Naive thymus-derived CD8-positive, alpha-beta T cell (primary cell): ENCODE data around the gene ARID3A. TPM values are rescaled to one million over a fixed set of nuclear protein-coding genes. Genes with fewer than 3 reads are reported as not detected.

Source experiments
- ATAC-seq, 2 donors: fragments of 150-1000 bp; cut with Tn5 transposase in 1 of 2; sonication (Bioruptor Pico), chemical (Tn5 transposase) in 1 of 2; 1 replicate in 1 of 2; 2 replicates in 1 of 2; pipeline ENCODE4 v1.10.0; 2021; ENCODE audit warnings: mild to moderate bottlenecking in 2 of 2, moderate library complexity in 2 of 2
- POLR2A ChIA-PET: fragments of 350-600 bp; sonication (Branson Sonifier 250); formaldehyde crosslinking; loops from one replicate; lab custom pipeline; 2021; ENCODE audit warnings: antibody characterized with exemption; lab: Charles Lee
- DNase-seq, 10 donors: peaks; one replicate each; pipeline versions ENCODE4 v3.0.0 to v3.0.0-alpha.2; 2020 to 2022
- H3K27ac Mint-ChIP-seq, 10 donors: one replicate each; pipeline ENCODE4 v1.8.0; 2020 to 2022; ENCODE audit warnings: mild to moderate bottlenecking in 10 of 10, mixed read lengths in 10 of 10, moderate library complexity in 4 of 10, inconsistent platforms in 1 of 10
- H3K27me3 Mint-ChIP-seq, 5 donors: one replicate each; pipeline ENCODE4 v1.8.0; 2021 to 2022; ENCODE audit warnings: mixed read lengths in 5 of 5
- H3K36me3 Mint-ChIP-seq, 3 donors: one replicate each; pipeline ENCODE4 v1.8.0; 2020 to 2022; ENCODE audit warnings: mixed read lengths in 3 of 3, mild to moderate bottlenecking in 2 of 3, inconsistent platforms in 1 of 3
- H3K4me1 Mint-ChIP-seq, 4 donors: one replicate each; pipeline ENCODE4 v1.8.0; 2021 to 2022; ENCODE audit warnings: mixed read lengths in 4 of 4
- H3K4me3 Mint-ChIP-seq, 10 donors: one replicate each; pipeline ENCODE4 v1.8.0; 2020 to 2022; ENCODE audit warnings: mild to moderate bottlenecking in 10 of 10, mixed read lengths in 10 of 10, moderate library complexity in 6 of 10, inconsistent platforms in 1 of 10
- H3K9me3 Mint-ChIP-seq, 9 donors: one replicate each; pipeline ENCODE4 v1.8.0; 2020 to 2022; ENCODE audit warnings: mixed read lengths in 9 of 9, mild to moderate bottlenecking in 3 of 9, inconsistent platforms in 1 of 9, moderate library complexity in 1 of 9
- polyA plus RNA-seq, 3 donors: library from polyadenylated mRNA; unstranded; fragments of 300-500 nt; fragmentation: Illumina TruSeq; gene quantifications; one replicate each; pipeline ENCODE4 v1.2.3, GENCODE V29; 2021
- total RNA-seq, 8 experiments: library from RNA in 2 of 8; stranded (reverse) in 2 of 8; gene quantifications; one replicate each; pipeline ENCODE4 v1.2.3 and lab custom pipeline; 2021 to 2026

Gene ARID3A
- total and polyA plus RNA-seq, 5 experiments from 2014 or later: 0.09 to 5.0 (median 0.58) TPM

DNA sequence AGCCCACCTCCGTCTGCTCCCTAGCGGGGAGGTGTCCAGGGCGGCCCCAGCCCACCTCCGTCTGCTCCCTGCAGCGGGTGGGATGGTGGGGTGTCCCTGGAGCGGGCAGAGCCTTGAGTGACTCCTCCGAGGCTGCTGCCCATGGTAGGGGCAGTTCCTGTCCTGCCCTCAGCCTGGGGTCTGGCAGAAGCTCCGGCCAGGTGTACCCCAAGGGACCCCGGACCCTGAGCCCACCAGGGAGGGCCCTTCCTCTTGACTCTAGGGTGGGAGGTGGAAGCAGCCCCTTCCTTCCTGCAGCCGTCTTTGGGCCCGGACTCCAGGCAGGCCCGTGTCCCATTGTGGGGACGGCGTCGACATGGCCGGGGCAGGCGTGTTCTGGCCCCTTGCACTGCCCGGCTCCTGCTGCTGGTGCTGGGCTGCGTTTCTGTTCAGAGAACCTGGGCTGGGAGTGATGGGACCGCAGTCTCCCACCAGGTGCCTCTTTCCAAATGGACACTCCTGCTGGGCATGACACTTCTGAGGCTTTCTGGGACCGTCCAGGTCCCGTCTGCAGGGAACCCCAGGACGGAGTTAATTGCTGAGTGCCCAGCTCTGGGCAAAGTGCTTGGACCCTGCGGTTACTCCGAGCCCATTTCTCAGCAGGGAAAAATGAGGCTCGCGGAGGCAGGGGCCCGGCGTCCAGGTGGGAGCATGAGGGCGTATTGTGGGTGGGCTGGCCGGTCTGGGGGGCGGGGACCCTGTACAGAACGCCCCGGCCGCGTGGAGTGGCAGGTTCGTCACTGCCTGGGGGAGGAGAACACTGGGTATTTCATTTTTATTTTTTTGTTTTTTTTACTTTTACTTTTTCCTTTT, 19.8 kb downstream of the ARID3A start:
- POLR2A ChIA-PET: interaction anchor here (0.7 kb wide), 1 partner anchor 143 kb away, joined by 4 read pairs; no protein-coding TSS in a partner anchor
- Mint-ChIP-seq H3K27me3 (no peaks in the 10 kb centered on the region), H3K4me1 (peaks cover 8 to 16% (median 9%) of the 10 kb centered on the region in 4 donors), H3K27ac (no peak overlapping the region), H3K36me3 (no peaks in the 10 kb centered on the region), H3K9me3 (no peaks in the 10 kb centered on the region), H3K4me3 (no peak overlapping the region)
- ATAC-seq: no peak
- DNase-seq: no peak

DNA sequence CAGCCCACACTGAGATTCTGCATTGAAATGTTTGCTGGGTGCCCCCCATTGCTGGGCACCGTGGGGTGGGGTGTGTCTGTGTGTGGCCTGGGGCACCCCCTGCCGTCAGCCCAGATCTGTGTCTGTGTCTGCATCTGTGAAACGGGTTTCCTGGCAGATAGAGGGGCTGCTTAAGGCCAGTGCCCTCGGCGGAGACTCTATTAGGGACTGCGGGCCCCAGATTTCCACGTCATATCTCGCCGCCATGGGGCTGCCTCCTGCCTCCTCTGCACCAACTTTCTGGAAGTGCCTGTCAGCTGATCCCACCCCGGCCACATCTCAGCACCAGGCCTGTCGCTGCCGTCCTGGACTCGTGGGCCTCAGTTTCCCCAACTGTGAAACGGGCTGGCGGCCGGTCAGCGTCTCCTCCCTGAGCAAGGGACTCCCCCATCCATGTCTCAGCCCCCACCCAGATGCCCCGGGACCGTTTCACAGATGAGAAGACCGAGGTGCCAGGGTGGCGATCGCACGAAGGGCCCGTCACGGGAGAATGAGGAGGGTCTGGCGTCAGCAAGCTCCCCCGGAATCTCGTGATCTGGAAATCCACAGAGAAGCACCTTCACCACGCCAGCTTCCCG, 21.4 kb downstream of the ARID3A start:
- Mint-ChIP-seq H3K36me3 (no peaks in the 10 kb centered on the region), H3K4me3 (no peak overlapping the region), H3K4me1 (peaks cover 0 to 16% (median 2%) of the 10 kb centered on the region in 4 donors), H3K9me3 (no peaks in the 10 kb centered on the region), H3K27me3 (no peaks in the 10 kb centered on the region), H3K27ac (no peak overlapping the region)
- POLR2A ChIA-PET: interaction anchor here (0.9 kb wide), 1 partner anchor 328 kb away, joined by 3 read pairs; the partner anchor contains the start of gene FAM174C
- ATAC-seq (no peak), DNase-seq (no peak)

DNA sequence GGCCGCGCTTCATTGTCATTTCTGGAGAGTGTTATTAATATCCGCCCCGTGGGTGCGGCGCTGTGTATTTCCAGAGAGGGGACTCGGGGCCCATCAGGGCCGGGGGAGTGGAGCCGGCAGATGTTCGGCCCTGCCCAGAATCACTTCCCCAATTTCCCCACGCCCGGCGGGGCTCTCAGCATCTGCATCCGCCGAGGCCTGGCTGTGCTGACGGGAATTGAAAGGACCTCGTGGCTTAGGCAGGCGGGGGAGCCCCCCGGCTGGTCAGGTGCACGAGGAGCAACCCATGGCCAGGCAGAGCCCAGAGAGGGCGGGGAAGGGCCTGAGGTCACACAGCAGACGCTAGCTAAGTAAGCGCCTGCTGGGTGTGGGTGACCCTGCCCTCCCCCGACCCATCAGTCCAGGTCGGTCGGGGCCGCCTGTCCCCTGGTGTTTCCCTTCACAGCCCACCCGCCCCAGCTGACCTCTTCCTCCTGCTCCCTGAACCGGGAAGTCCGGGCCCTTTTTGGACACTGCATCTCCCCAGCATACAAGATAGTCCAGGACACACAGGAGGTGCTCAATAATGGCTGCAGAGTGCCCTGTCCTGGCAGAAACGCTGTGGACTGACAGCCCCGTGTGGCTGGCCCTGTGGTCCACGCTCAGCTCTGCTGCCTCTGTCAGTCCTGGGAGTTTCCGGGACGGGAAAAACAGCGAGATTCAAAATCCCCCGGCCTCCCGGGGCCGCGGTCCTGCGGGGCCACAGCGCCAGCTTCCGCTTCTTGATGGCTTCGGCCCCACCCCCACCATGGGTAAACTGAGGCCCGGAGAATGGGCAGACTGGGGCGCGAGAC, 22.1 kb downstream of the ARID3A start:
- Mint-ChIP-seq H3K4me1 (peaks cover under 1 to 20% (median 3%) of the 10 kb centered on the region in 4 donors), H3K27me3 (no peaks in the 10 kb centered on the region), H3K27ac (no peak overlapping the region), H3K4me3 (no peak overlapping the region), H3K36me3 (no peaks in the 10 kb centered on the region), H3K9me3 (no peaks in the 10 kb centered on the region)
- peak in 1 of 10 donors; percentile 44 for DNase-seq
- POLR2A ChIA-PET: interaction anchor here (0.6 to 0.9 kb wide), 3 partner anchors 10 to 353 kb away, joined by 3 to 4 read pairs (median 3); partner anchors contain the start of gene FAM174C
- peak in 1 of 2 donors; percentile 57 for ATAC-seq

DNA sequence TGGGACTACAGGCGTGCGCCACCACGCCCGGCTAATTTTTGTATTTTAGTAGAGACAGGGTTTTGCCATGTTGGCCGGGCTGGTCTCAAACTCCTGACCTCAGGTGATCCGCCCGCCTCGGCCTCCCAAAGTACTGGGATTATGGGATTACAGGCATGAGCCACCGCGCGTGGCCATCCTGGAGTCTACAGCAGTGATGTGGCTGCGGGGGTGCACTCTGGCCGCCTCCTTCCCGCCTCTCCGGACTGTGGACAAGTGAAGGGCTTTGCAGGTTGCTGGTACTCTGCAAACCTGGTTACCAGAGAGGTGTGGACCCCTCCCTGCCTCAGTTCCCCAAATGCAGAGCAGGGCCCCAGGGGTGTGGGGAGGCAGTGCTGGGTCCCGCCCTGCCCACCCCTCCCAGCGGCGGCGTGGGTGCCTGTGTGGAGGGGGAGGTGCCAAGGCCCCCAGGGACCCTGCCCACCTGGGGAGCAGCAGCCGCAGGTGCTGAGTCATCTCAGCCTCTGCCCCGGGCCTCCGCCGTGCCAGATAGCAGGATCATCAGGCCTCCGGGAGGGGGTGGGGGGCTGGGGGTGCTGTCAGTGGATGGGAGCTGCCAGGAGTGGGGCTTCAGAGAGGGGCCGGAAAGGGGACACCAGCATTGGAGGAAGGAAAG, 23.1 kb downstream of the ARID3A start:
- Mint-ChIP-seq H3K27me3 (no peaks in the 10 kb centered on the region), H3K4me3 (no peak overlapping the region), H3K4me1 (peaks cover 4 to 28% (median 6%) of the 10 kb centered on the region in 4 donors), H3K36me3 (no peaks in the 10 kb centered on the region), H3K9me3 (no peaks in the 10 kb centered on the region), H3K27ac (no peak overlapping the region)
- ATAC-seq (no peak), DNase-seq (no peak)
- POLR2A ChIA-PET: interaction anchor here (0.6 kb wide), 1 partner anchor 11 kb away, joined by 3 read pairs; no protein-coding TSS in a partner anchor

DNA sequence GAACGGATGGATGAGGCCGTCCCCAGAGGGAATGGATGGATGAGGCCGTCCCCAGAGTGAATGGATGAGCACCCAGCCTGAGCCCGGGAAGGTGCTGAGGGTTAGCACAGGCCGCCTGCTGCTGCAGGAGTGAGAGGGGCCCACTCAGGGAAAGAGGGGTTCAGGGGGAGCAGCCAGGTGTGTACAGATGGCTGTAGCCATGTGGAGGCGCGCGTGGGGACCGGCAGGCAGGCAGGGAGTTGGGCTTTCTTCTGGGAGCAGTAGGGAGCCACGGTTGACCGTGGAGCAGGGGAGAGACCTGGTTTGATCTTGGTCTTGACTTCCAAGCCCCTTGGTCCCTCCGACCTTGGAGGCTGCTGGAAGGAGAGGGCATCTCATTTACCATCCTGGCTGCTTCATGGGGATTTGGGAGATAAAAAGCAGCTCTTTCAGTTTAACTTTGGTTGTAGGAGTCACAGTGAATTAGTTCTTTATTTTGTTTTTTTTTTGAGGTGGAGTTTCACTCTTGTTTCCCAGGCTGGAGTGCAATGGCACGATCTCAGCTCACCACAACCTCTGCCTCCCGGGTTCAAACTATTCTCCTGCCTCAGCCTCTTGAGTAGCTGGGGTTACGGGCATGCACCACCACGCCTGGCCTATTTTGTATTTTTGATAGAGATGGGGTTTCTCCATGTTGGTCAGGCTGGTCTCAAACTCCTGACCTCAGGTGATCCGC, 24.7 kb downstream of the ARID3A start:
- Mint-ChIP-seq H3K27me3 (no peaks in the 10 kb centered on the region), H3K4me1 (peaks cover 2 to 28% (median 7%) of the 10 kb centered on the region in 4 donors), H3K36me3 (peaks cover 0 to 2% (median 0%) of the 10 kb centered on the region in 3 donors), H3K9me3 (no peaks in the 10 kb centered on the region), H3K27ac (peak overlapping the region in 1 of 10 donors; percentile 18), H3K4me3 (no peak overlapping the region)
- POLR2A ChIA-PET: no interaction called here
- DNase-seq (no peak), ATAC-seq (no peak)

DNA sequence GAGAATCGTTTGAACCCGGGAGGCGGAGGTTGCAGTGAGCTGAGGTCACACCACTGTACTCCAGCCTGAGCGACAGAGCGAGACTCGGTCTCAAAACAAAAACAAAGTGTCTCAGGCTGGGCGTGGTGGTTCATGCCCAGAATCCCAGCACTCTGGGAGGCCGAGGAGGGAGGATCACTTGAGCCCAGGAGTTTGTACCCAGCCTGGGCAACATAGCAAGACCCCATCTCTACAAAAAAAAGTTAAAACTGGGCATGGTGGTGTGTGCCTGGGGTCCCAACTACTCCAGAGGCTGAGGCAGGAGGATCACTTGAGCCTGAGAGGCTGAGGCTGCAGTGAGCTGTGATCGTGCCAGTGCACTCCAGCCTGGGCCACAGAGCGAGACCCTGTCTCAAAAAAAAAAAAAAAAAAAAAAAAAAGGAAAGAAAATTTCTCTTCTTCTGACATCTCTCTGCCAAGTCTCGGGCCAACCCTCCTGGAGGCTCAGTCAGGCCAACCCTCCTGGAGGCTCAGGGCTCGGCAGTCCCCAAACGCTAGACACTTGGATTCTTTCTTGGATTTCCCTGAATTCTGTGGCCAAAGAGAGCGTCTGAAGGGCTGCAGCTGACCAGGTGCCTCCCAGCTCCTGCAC, 26.3 kb downstream of the ARID3A start:
- no peaks in the 10 kb centered on the region for H3K9me3 Mint-ChIP-seq
- peaks cover 2 to 28% (median 7%) of the 10 kb centered on the region in 4 donors for H3K4me1 Mint-ChIP-seq
- peaks cover 0 to 2% (median 0%) of the 10 kb centered on the region in 3 donors for H3K36me3 Mint-ChIP-seq
- DNase-seq (no peak), ATAC-seq (no peak)
- H3K27me3 Mint-ChIP-seq: no peaks in the 10 kb centered on the region
- H3K27ac Mint-ChIP-seq: peak overlapping the region in 3 of 10 donors; percentile 10 to 79 (median 11)
- POLR2A ChIA-PET: interaction anchor here (1.0 to 1.2 kb wide), 2 partner anchors 14 to 19 kb away, joined by 3 to 4 read pairs; no protein-coding TSS in a partner anchor
- H3K4me3 Mint-ChIP-seq: peak overlapping the region in 2 of 10 donors; percentile 10 to 19

DNA sequence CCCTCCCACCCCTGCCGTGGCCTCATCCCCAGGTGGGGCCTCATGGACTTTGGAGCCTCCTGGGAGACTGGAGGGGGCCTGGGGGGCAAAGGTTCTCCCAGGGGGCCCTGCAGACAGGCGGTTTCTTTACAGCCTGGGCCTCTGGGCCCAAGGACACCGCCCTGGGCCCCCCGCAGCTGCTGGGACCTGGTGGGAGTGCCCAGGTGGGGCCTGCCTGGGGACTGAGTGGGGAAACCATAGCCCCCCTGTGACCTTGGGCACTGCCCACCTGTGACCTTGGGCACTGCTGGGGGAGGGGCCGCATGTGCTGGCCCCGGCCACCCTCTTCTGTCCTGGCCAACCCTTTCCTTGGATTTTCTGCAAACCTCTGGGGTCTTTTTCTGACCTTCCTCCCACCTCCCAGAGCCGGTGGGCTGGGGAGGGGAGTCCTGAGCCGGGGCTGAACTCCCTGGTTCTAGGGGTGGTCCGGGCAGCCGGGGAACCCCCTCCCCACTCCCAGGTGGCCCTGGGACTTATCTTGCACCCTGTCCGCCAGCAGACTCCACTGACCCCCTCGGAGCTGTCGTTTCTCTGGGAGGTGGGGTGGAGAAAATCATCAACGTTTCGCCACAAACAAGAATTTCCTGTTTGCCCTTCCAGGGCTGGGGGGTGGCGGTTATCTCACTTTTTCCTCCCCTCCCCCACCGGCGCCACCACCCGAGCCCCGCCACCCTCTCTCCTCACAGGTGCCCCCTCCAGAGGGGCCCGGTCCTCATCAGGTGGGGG, 27.0 kb downstream of the ARID3A start:
- peak overlapping the region in 5 of 10 donors; percentile 32 to 53 (median 45) for H3K4me3 Mint-ChIP-seq
- no peak for DNase-seq
- H3K9me3 Mint-ChIP-seq: no peaks in the 10 kb centered on the region
- H3K36me3 Mint-ChIP-seq: peaks cover 0 to 2% (median 0%) of the 10 kb centered on the region in 3 donors
- POLR2A ChIA-PET: interaction anchor here (1.0 to 1.2 kb wide), 3 partner anchors 15 to 32 kb away, joined by 3 to 4 read pairs (median 3); partner anchors contain the start of gene WDR18
- H3K4me1 Mint-ChIP-seq: peaks cover 2 to 24% (median 7%) of the 10 kb centered on the region in 4 donors
- H3K27ac Mint-ChIP-seq: peak overlapping the region in 1 of 10 donors; percentile 48
- ATAC-seq: no peak
- no peaks in the 10 kb centered on the region for H3K27me3 Mint-ChIP-seq

DNA sequence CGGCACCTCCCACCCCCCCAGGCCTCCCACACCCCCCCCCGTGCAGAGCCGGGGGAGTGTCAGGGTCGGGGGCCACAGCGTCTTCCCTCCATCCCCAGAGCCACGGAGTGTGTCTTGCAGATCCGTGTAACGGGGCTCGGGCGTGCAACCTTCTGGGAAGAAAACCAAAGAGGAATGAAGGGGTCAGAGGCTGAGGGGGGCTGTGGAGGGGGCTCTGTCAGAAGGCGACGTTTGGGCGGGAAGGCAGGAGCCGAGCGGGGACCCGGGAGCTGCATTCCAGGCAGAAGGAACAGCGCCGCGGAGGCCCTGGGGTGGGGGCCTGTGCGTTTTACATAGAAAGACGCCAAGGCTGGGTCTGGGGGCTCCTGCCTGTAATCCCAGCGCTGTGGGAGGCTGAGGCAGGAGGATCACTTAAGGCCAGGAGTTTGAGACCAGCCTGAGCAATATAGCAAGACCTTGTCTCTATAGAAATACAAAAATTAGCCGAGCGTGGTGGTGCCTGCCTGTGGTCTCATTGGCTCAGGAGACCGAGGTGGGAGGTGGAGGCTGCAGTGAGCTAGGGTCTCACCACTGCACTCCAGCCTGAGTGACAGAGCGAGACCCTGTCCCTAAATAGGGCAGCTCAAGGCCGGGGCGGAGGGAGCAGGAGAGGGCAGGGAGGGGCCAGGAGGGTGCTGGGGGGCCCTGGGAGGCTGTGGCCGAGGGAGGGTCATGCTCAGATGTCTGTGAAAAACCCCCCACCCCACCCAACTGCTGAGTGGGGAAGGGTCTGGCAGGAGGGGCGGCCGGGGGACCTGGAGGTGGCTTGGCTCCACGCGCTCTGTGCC, 27.8 kb downstream of the ARID3A start:
- Mint-ChIP-seq H3K27ac (peak overlapping the region in 2 of 10 donors; percentile 12 to 37), H3K9me3 (no peaks in the 10 kb centered on the region), H3K4me1 (peaks cover 2 to 24% (median 7%) of the 10 kb centered on the region in 4 donors), H3K4me3 (peak overlapping the region in 7 of 10 donors; percentile 10 to 45 (median 32)), H3K27me3 (no peaks in the 10 kb centered on the region), H3K36me3 (peaks cover 0 to 2% (median 0%) of the 10 kb centered on the region in 3 donors)
- ATAC-seq (peak in 1 of 2 donors; percentile 37), DNase-seq (no peak)
- POLR2A ChIA-PET: interaction anchor here (1.0 to 1.2 kb wide), 2 partner anchors 29 to 31 kb away, joined by 3 read pairs; partner anchors contain the start of gene WDR18

DNA sequence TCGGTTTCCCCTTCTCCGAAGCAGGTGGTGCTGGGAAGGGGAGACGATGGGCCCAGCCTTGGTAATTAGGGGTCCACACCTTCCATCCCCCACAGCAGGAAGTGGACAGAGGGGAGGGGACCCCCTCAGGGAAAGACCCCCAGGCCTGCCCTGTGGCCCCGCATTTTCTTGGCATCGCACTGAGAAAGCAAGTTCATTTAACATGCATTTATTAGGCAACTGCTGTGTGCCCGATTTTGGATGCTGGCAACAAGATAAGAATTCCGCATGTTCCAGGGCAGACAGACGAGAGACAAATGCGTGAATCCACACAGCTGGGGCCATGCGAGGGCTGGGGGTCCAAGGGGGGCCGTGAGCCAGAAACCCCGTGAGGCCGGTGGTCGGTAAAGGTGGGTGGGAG, 28.4 kb downstream of the ARID3A start:
- H3K27me3 Mint-ChIP-seq: no peaks in the 10 kb centered on the region
- no peak overlapping the region for H3K27ac Mint-ChIP-seq
- ATAC-seq (no peak), DNase-seq (no peak)
- H3K9me3 Mint-ChIP-seq: no peaks in the 10 kb centered on the region
- H3K4me1 Mint-ChIP-seq: peaks cover 2 to 24% (median 7%) of the 10 kb centered on the region in 4 donors
- H3K4me3 Mint-ChIP-seq: no peak overlapping the region
- peaks cover 0 to 2% (median 0%) of the 10 kb centered on the region in 3 donors for H3K36me3 Mint-ChIP-seq
- POLR2A ChIA-PET: interaction anchor here (1.2 kb wide), 1 partner anchor 29 kb away, joined by 3 read pairs; no protein-coding TSS in a partner anchor
